Panc1 (cell line): Measurements from ENCODE around the gene RASL11B. TPM values are rescaled to one million over a fixed set of nuclear protein-coding genes. Genes with fewer than 3 reads are reported as not detected.

Experiments used
- ATAC-seq: fragments of 200-7000 bp; cut with Tn5 transposase; 2 replicates; pipeline ENCODE4 v1.9.1; 2020; ENCODE audit warnings: mild to moderate bottlenecking, moderate library complexity
- BruUV-seq: library from RNA; stranded (reverse); fragments of 400-500 nt; replicated peaks from 2 replicates; lab custom pipeline; 2021; lab: Mats Ljungman, UMichigan
- CTCF ChIA-PET: fragments of 300-600 bp; sonication (Branson Sonifier 250); formaldehyde crosslinking; loops from one replicate; lab custom pipeline; 2022; ENCODE audit warnings: antibody characterized with exemption; lab: Charles Lee
- POLR2A ChIA-PET: fragments of 300-600 bp; sonication (Branson Sonifier 250); formaldehyde crosslinking; loops from one replicate; lab custom pipeline; 2022; ENCODE audit warnings: antibody characterized with exemption; lab: Charles Lee
- DNase-seq: peaks from one replicate; pipeline ENCODE4 v3.0.0-alpha.2; 2010; ENCODE audit warnings: low read depth, low spot score
- H3K27ac ChIP-seq: 2 replicates; pipeline ENCODE4 v1.5.1; 2011; ENCODE audit warnings: mild to moderate bottlenecking, low read length, inconsistent platforms
- H3K27me3 ChIP-seq: fragments of 200-500 bp; sonication (Bioruptor generic); 2 replicates; pipeline ENCODE4 v1.6.0; 2014; ENCODE audit warnings: low read length, inconsistent platforms; ENCODE audit not compliant: control insufficient read depth, insufficient read depth
- H3K36me3 ChIP-seq: fragments of 200-500 bp; sonication (Bioruptor generic); 2 replicates; pipeline ENCODE4 v1.5.1; 2014; ENCODE audit warnings: inconsistent platforms, mild to moderate bottlenecking, low read length, moderate library complexity; ENCODE audit not compliant: control insufficient read depth, insufficient read depth
- H3K4me1 ChIP-seq: 2 replicates; pipeline ENCODE4 v1.5.1; 2011; ENCODE audit warnings: inconsistent platforms, mild to moderate bottlenecking, low read length, moderate library complexity; ENCODE audit not compliant: control insufficient read depth, insufficient read depth
- H3K4me3 ChIP-seq, 2 experiments: 2 replicates each; pipeline ENCODE4 v1.5.1; 2011 to 2012; ENCODE audit warnings: low read depth in 2 of 2, low read length in 2 of 2, mild to moderate bottlenecking in 2 of 2, inconsistent platforms in 1 of 2, moderate library complexity in 1 of 2
- H3K9me3 ChIP-seq: fragments of 200-500 bp; sonication (Bioruptor generic); 2 replicates; pipeline ENCODE4 v1.5.1; 2014; ENCODE audit warnings: low read depth, mild to moderate bottlenecking, inconsistent platforms, low read length, moderate library complexity; ENCODE audit not compliant: control insufficient read depth, insufficient read depth
- CTCF ChIP-seq: fragments of 450-650 bp; IDR thresholded peaks from 2 replicates; pipeline ENCODE4 v1.5.1; 2017; ENCODE audit warnings: mild to moderate bottlenecking
- POLR2AphosphoS5 ChIP-seq: IDR thresholded peaks from 2 replicates; pipeline ENCODE4 v1.6.1; 2012; ENCODE audit warnings: mild to moderate bottlenecking, low read depth, low read length, moderate library complexity
- REST ChIP-seq, 2 experiments: IDR thresholded peaks; 2 replicates each; pipeline ENCODE4 v1.6.1; 2011 to 2012; ENCODE audit warnings: low read depth in 2 of 2, control low read depth in 1 of 2, low read length in 1 of 2, mild to moderate bottlenecking in 1 of 2, moderate library complexity in 1 of 2; ENCODE audit not compliant: insufficient read depth in 1 of 2
- SIN3A ChIP-seq: IDR thresholded peaks from 2 replicates; pipeline ENCODE4 v1.6.1; 2012; ENCODE audit warnings: low read depth, mild to moderate bottlenecking, low read length, moderate library complexity, borderline replicate concordance; ENCODE audit not compliant: insufficient read depth
- TCF7L2 ChIP-seq: IDR thresholded peaks from 2 replicates; pipeline ENCODE4 v1.6.1; 2011; ENCODE audit warnings: mild to moderate bottlenecking, low read depth, low read length, inconsistent platforms
- in situ Hi-C: cut with HindIII; loops from 2 replicates; pipeline ENCODE4 v1.10.0; 2016; ENCODE audit warnings: low sequenced_read_pairs, low pct_unique_long_range_greater_than_20kb
- intact Hi-C: fragments of 100-400 bp; cut with micrococcal nuclease; formaldehyde crosslinking; loops from one replicate; pipeline ENCODE4 v1.10.0; 2022; ENCODE audit not compliant: unreplicated experiment
- total RNA-seq: library from RNA; stranded (reverse); gene quantifications from one replicate; pipeline ENCODE4 v1.2.1, GENCODE V29; 2021; ENCODE audit not compliant: unreplicated experiment

RASL11B gene
- total RNA-seq, 1 experiment from 2014 or later, result 0.21 TPM

- no TSS peak for BruUV-seq
- Histone ChIP-seq H3K9me3 (no peaks in the 10 kb centered on the region), H3K27me3 (no peaks in the 10 kb centered on the region), H3K4me3 (no peak overlapping the region), H3K36me3 (no peaks in the 10 kb centered on the region), H3K4me1 (no peaks in the 10 kb centered on the region), H3K27ac (no peak overlapping the region)
- no peak for TF ChIP-seq SIN3A
- no peak for TF ChIP-seq TCF7L2
- TF ChIP-seq REST (IDR thresholded peaks at IDR 0.05; ENCODE audit: insufficient read depth in 1 of 2, low read depth in 2 of 2, low read length in 1 of 2), result no peak
- no peak for TF ChIP-seq POLR2AphosphoS5
- TF ChIP-seq CTCF, result no peak
- in situ Hi-C loops (no loop called here), intact Hi-C loops (no loop called here)
- DNase-seq (no peak), ATAC-seq (no peak)
- ChIA-PET POLR2A (no interaction called here), CTCF (no interaction called here)
Observed at GRCh38 chr4:52848254-52848653, 13.9 kb upstream of the RASL11B start.

- BruUV-seq, result no TSS peak
- CTCF ChIA-PET, result no interaction called here
Observed at GRCh38 chr4:52850406-52851124, 11.6 kb upstream of the RASL11B start.

More at GRCh38 chr4:52850406-52851124, 11.6 kb upstream of the RASL11B start:
- in situ Hi-C loops, result no loop called here
- intact Hi-C loops, result no loop called here
- Histone ChIP-seq H3K9me3 (no peaks in the 10 kb centered on the region), H3K4me1 (no peaks in the 10 kb centered on the region), H3K4me3 (no peak overlapping the region), H3K27ac (no peak overlapping the region), H3K36me3 (no peaks in the 10 kb centered on the region), H3K27me3 (no peaks in the 10 kb centered on the region)
- POLR2A ChIA-PET, result no interaction called here
- TF ChIP-seq POLR2AphosphoS5, result no peak
- no peak for TF ChIP-seq TCF7L2
- TF ChIP-seq CTCF, result no peak
- no peak for TF ChIP-seq SIN3A
- no peak for TF ChIP-seq REST (IDR thresholded peaks at IDR 0.05; ENCODE audit: insufficient read depth in 1 of 2, low read depth in 2 of 2, low read length in 1 of 2)
- DNase-seq, result no peak
- ATAC-seq, result no peak
